ENCODE data around the gene SGSM2.

Gene SGSM2

GRCh38 chr17:2394775-2395201 lies 57.5 kb downstream of the SGSM2 start:
- Histone ChIP-seq H3K4me1 (ENCODE audit: control insufficient read depth, insufficient read depth, low read length) (peaks cover 80% of the 10 kb centered on the region), H3K4me3 (ENCODE audit: low read length in 2 of 2) (peak overlapping the region in 1 of 2 donors; percentile 15), H3K9ac (ENCODE audit: low read length in 2 of 2) (peak overlapping the region in 1 of 2 donors; percentile 85), H3K9me3 (ENCODE audit: control insufficient read depth in 2 of 2, low read length in 2 of 2) (no peaks in the 10 kb centered on the region), H3K27ac (ENCODE audit: low read length) (peak overlapping the region; percentile 99), H3K27me3 (ENCODE audit: control insufficient read depth in 1 of 2, insufficient read depth in 2 of 2, low read length in 2 of 2) (no peaks in the 10 kb centered on the region), H3K36me3 (ENCODE audit: control insufficient read depth in 2 of 2, insufficient read depth in 2 of 2, low read length in 2 of 2) (no peaks in the 10 kb centered on the region)

- Histone ChIP-seq H3K36me3 (ENCODE audit: control insufficient read depth in 2 of 2, insufficient read depth in 2 of 2, low read length in 2 of 2) (no peaks in the 10 kb centered on the region), H3K9me3 (ENCODE audit: control insufficient read depth in 2 of 2, low read length in 2 of 2) (no peaks in the 10 kb centered on the region), H3K9ac (ENCODE audit: low read length in 2 of 2) (peak overlapping the region; percentile 75 to 83), H3K27ac (ENCODE audit: low read length) (peak overlapping the region; percentile 99), H3K4me3 (ENCODE audit: low read length in 2 of 2) (peak overlapping the region; percentile 54 to 96), H3K4me1 (ENCODE audit: control insufficient read depth, insufficient read depth, low read length) (peaks cover 78% of the 10 kb centered on the region), H3K27me3 (ENCODE audit: control insufficient read depth in 1 of 2, insufficient read depth in 2 of 2, low read length in 2 of 2) (no peaks in the 10 kb centered on the region)
These were observed 58.2 kb downstream of the SGSM2 start for GRCh38 chr17:2395258-2396181.

GRCh38 chr17:2396192-2396567 lies 58.9 kb downstream of the SGSM2 start:
- Histone ChIP-seq H3K27ac (ENCODE audit: low read length) (peak overlapping the region; percentile 99), H3K9ac (ENCODE audit: low read length in 2 of 2) (peak overlapping the region; percentile 75 to 83), H3K9me3 (ENCODE audit: control insufficient read depth in 2 of 2, low read length in 2 of 2) (no peaks in the 10 kb centered on the region), H3K36me3 (ENCODE audit: control insufficient read depth in 2 of 2, insufficient read depth in 2 of 2, low read length in 2 of 2) (no peaks in the 10 kb centered on the region), H3K27me3 (ENCODE audit: control insufficient read depth in 1 of 2, insufficient read depth in 2 of 2, low read length in 2 of 2) (no peaks in the 10 kb centered on the region), H3K4me3 (ENCODE audit: low read length in 2 of 2) (peak overlapping the region; percentile 54 to 96), H3K4me1 (ENCODE audit: control insufficient read depth, insufficient read depth, low read length) (peaks cover 72% of the 10 kb centered on the region)

DNA sequence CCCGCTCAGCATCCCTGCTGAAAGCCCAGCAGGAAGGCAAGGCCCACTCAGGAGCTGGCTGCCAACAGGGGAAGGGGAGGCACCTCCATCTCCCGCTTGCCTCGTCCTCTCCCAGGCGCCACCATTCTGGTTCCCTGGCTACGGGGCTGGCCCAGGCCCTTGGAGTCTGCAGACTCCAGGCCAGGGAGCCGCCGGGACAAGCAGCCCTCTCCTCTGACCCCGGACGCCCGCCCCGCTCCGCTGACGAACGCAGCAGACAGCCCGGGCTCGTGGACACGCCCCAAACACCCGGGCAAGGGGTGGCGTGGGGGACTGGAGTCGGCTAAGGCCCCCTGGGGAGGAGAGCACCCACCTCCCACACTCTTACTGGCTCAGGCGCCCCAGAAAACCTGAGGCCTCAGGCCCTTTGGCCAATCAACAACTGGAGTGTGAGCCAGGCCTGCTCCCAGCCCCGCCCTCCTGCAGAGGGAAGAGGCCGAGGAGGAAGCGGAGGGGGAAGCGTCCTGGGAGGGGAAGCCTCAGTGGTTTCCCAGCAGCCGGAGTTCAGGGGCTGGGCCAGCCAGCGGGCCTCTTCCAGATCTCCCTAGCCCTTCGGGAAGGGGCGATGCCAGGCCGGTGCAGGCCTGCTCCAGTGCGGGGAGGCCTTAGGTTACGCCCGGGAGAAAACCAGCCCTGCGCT lies 59.4 kb downstream of the SGSM2 start:
- Histone ChIP-seq H3K36me3 (ENCODE audit: control insufficient read depth in 2 of 2, insufficient read depth in 2 of 2, low read length in 2 of 2) (no peaks in the 10 kb centered on the region), H3K4me3 (ENCODE audit: low read length in 2 of 2) (peak overlapping the region; percentile 54 to 96), H3K9ac (ENCODE audit: low read length in 2 of 2) (peak overlapping the region; percentile 83 to 100), H3K27me3 (ENCODE audit: control insufficient read depth in 1 of 2, insufficient read depth in 2 of 2, low read length in 2 of 2) (no peaks in the 10 kb centered on the region), H3K9me3 (ENCODE audit: control insufficient read depth in 2 of 2, low read length in 2 of 2) (no peaks in the 10 kb centered on the region), H3K27ac (ENCODE audit: low read length) (peak overlapping the region; percentile 99), H3K4me1 (ENCODE audit: control insufficient read depth, insufficient read depth, low read length) (peaks cover 69% of the 10 kb centered on the region)

DNA sequence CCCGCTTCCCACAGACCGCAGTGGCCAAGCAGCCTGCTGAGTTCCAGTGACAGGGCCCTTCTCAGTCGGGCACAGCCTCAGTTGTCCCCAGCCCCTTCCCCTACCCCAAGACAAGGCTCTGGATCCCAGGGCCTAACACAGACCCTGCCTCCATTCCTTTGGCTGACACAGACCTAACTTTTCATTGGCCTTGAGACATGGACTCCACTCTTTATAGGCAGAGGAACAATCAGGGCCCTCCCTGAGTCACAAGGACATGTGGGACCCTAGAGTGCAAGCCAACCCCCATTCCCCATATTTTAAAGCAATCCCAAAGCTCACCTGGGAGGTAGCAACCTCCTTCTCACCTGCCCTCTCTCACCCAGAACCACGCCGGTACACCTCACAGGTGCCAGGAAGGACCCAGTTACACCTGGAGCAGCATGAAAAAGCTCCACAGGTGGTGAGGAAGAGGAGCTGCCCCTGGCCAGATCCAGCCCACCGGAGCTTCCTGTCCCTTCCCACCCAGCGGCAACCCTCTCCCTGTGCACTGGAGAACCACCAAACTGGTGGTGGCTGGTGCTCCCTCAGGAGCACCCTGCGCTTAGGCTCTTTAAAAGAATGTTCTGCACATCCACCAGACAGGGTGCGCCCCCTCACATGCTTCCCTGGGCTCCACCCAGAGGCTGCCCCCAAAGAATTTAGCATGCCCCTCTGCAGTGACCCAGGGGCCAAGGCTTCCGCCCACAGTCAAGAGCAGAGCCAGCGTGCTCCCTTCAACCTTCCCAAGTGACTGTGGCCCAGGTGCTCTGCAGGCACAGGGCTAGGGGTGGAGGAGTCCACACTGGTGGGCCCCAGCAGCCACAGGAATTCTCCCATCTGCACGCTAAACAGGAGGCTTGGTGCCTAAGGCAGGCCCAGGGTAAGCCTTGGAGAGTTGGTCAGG lies 60.2 kb downstream of the SGSM2 start:
- no peaks in the 10 kb centered on the region for H3K9me3 ChIP-seq (ENCODE audit: control insufficient read depth in 2 of 2, low read length in 2 of 2)
- no peaks in the 10 kb centered on the region for H3K27me3 ChIP-seq (ENCODE audit: control insufficient read depth in 1 of 2, insufficient read depth in 2 of 2, low read length in 2 of 2)
- H3K9ac ChIP-seq (ENCODE audit: low read length in 2 of 2), result peak overlapping the region; percentile 85 to 100
- H3K27ac ChIP-seq (ENCODE audit: low read length), result peak overlapping the region; percentile 99
- H3K4me3 ChIP-seq (ENCODE audit: low read length in 2 of 2), result peak overlapping the region; percentile 75 to 96
- peaks cover 66% of the 10 kb centered on the region for H3K4me1 ChIP-seq (ENCODE audit: control insufficient read depth, insufficient read depth, low read length)
- no peaks in the 10 kb centered on the region for H3K36me3 ChIP-seq (ENCODE audit: control insufficient read depth in 2 of 2, insufficient read depth in 2 of 2, low read length in 2 of 2)

DNA sequence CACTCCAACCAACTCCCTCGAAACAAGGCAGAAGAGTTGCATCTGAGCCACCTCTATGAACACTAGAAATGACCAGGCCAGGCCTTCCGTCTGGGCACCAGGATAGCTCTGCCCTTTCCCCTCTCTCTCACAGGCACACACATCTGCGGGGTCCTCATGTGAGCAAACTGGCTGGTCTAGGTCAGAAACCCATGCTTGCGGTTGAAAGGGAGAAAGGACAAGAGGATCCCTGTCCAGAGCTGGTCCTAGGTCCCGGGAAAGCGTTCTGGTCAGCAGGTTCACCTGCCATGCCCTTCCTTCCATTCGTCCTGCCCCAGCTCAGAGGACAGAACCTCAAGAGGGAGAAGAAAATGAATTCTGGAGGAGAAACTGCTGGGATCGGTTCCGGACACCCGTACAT lies 60.9 kb downstream of the SGSM2 start:
- Histone ChIP-seq H3K4me3 (ENCODE audit: low read length in 2 of 2) (peak overlapping the region; percentile 75 to 96), H3K36me3 (ENCODE audit: control insufficient read depth in 2 of 2, insufficient read depth in 2 of 2, low read length in 2 of 2) (no peaks in the 10 kb centered on the region), H3K9ac (ENCODE audit: low read length in 2 of 2) (peak overlapping the region; percentile 85 to 100), H3K9me3 (ENCODE audit: control insufficient read depth in 2 of 2, low read length in 2 of 2) (no peaks in the 10 kb centered on the region), H3K4me1 (ENCODE audit: control insufficient read depth, insufficient read depth, low read length) (peaks cover 73% of the 10 kb centered on the region), H3K27ac (ENCODE audit: low read length) (peak overlapping the region; percentile 99), H3K27me3 (ENCODE audit: control insufficient read depth in 1 of 2, insufficient read depth in 2 of 2, low read length in 2 of 2) (no peaks in the 10 kb centered on the region)

DNA sequence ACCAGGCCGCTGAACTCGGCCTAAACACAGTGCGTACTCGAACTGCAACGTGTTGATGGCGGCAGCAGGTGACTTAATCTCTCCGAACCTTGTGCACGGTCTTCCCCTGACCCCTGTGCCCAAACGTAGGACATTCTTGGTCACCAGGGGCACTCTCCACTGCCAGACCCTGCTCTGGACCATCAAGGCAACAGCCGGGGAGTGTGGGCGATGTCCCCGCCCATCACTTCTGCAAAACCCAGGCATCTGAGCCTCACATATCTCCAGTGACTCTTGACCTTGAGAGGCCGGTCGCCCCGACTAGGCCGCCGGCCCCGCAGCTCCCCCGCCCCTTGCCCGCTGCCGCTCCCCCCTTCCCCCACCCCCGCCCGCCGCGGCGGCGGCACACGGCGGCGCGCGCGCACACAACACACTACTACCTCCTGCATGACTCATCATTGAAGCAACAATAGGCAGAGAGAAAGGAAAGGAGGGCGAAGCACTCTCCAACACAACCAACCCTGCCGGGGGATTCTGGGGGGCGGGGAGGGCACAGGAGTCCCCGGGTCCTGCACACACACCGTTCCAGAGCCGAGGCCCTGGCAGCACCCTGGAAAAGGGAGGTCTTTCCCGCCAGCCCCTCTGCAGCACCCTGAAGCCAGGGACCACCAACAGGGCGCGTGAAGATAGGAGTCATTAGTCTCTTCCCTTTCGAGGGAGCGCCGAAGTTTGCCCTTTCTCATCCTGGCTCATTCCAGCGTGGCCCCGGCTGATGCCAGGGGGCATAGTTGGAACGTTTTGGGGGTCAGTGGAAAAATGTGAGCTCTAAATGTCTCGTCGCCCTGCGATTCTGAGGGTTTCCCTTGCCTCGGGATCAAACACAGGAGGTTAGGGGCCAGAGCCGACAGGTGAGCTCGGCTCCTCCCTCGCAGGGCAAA lies 61.6 kb downstream of the SGSM2 start:
- peak overlapping the region; percentile 94 to 100 for H3K9ac ChIP-seq (ENCODE audit: low read length in 2 of 2)
- H3K9me3 ChIP-seq (ENCODE audit: control insufficient read depth in 2 of 2, low read length in 2 of 2), result no peaks in the 10 kb centered on the region
- H3K27me3 ChIP-seq (ENCODE audit: control insufficient read depth in 1 of 2, insufficient read depth in 2 of 2, low read length in 2 of 2), result no peaks in the 10 kb centered on the region
- peak overlapping the region; percentile 83 to 96 for H3K4me3 ChIP-seq (ENCODE audit: low read length in 2 of 2)
- peaks cover 79% of the 10 kb centered on the region for H3K4me1 ChIP-seq (ENCODE audit: control insufficient read depth, insufficient read depth, low read length)
- peak overlapping the region; percentile 99 for H3K27ac ChIP-seq (ENCODE audit: low read length)
- no peaks in the 10 kb centered on the region for H3K36me3 ChIP-seq (ENCODE audit: control insufficient read depth in 2 of 2, insufficient read depth in 2 of 2, low read length in 2 of 2)

- peak overlapping the region; percentile 99 for H3K27ac ChIP-seq (ENCODE audit: low read length)
- no peaks in the 10 kb centered on the region for H3K27me3 ChIP-seq (ENCODE audit: control insufficient read depth in 1 of 2, insufficient read depth in 2 of 2, low read length in 2 of 2)
- peaks cover 77% of the 10 kb centered on the region for H3K4me1 ChIP-seq (ENCODE audit: control insufficient read depth, insufficient read depth, low read length)
- H3K36me3 ChIP-seq (ENCODE audit: control insufficient read depth in 2 of 2, insufficient read depth in 2 of 2, low read length in 2 of 2), result no peaks in the 10 kb centered on the region
- peak overlapping the region; percentile 94 to 100 for H3K9ac ChIP-seq (ENCODE audit: low read length in 2 of 2)
- H3K9me3 ChIP-seq (ENCODE audit: control insufficient read depth in 2 of 2, low read length in 2 of 2), result no peaks in the 10 kb centered on the region
- peak overlapping the region; percentile 96 for H3K4me3 ChIP-seq (ENCODE audit: low read length in 2 of 2)
These were observed 62.5 kb downstream of the SGSM2 start for GRCh38 chr17:2399572-2400473.

DNA sequence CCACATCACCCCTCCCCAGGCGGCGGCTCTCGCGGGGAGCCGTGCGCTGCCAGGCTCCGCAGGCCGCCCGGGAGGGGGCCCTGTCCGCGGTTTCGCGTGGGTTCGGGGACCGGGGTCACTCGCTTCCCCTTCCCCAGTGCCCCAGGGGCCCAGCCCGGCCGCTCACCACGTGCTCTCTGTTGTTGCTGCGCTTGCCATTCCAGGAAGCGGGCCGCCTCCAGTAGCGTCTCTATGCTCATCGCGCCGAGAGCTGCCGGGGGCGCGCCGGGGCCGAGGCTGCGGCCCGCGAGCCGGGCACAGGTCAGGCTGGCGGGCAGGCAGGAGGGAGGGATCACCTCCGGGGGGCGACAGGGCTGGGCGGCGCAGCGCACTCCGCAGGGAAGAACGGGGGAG lies 63.2 kb downstream of the SGSM2 start:
- Histone ChIP-seq H3K9ac (ENCODE audit: low read length in 2 of 2) (peak overlapping the region; percentile 90 to 100), H3K4me3 (ENCODE audit: low read length in 2 of 2) (peak overlapping the region; percentile 96), H3K27me3 (ENCODE audit: control insufficient read depth in 1 of 2, insufficient read depth in 2 of 2, low read length in 2 of 2) (no peaks in the 10 kb centered on the region), H3K4me1 (ENCODE audit: control insufficient read depth, insufficient read depth, low read length) (peaks cover 75% of the 10 kb centered on the region), H3K27ac (ENCODE audit: low read length) (peak overlapping the region; percentile 99), H3K36me3 (ENCODE audit: control insufficient read depth in 2 of 2, insufficient read depth in 2 of 2, low read length in 2 of 2) (no peaks in the 10 kb centered on the region), H3K9me3 (ENCODE audit: control insufficient read depth in 2 of 2, low read length in 2 of 2) (no peaks in the 10 kb centered on the region)

All from stomach smooth muscle (tissue), 2 donors.